ENCODE results near the gene VCL. TPM values are rescaled to one million over a fixed set of nuclear protein-coding genes. Genes with fewer than 3 reads are reported as not detected.
A peak's percentile ranks its signal among the peaks of the same experiment; 100 is the strongest.

VCL gene
- total and polyA plus RNA-seq, 9 of the 15 experiments (the other 6 are each of a cell fraction or from before 2014, with no cell fraction given), result 29.8 to 186 (median 76.4) TPM

DNA sequence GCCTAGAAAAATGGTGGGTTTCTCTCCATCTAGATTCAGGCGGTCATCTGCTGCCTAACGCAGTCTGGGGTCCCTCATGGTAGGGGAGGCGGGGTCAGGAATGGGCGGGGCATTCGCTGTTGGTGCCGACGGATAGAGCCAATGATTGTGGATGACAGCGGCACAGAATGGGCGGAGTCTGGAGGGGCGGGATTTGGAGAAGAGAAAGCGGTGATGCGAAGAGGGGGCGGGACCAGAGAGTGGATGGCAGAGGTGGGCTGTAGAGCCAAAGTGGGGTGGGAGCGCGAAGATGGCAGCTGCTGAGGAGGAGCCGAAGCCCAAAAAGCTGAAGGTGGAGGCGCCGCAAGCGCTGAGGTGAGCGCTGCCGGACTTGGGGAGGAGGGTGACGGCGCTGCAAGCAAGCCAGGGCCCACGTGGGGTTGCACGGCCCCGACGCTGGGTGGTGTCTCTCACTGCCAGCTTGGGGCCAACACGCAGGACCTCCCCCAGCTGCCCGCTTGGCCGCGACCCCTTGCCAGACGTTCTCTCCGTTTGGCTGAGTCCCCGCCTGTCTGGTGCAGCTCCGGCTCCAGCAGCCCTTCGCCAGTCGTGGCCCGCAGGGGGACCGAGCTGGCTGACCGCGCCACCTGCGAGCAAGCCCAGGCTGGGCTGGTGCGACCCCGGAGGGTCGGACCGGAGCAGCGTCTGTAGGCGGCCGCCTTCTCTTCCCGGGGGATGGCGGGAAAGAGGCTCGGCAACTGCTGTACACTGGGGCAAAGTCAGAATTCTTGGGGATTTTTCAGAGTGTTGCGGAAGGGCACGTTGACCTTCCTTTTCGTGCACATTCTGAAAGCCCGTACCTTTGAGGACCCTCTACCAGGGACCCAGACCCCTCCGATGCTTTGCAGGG lies 153.3 kb downstream of the VCL start, which contains the start of gene ADK (continued):
- peak; percentile 70 for TF ChIP-seq E2F8 (IDR thresholded peaks at IDR 0.05; ENCODE audit: low read depth, partially characterized antibody)
- TF ChIP-seq HMGN3 (IDR thresholded peaks at IDR 0.05; ENCODE audit: borderline replicate concordance, extremely low read depth, insufficient read length, low read depth, low read length), result peak; percentile 76
- TF ChIP-seq THAP7 (CRISPR knock-in tag; IDR thresholded peaks at IDR 0.05), result no peak
- no peak for TF ChIP-seq SRSF7 (optimal IDR thresholded peaks at IDR 0.05; ENCODE audit: low read depth, low read length)
- peak; percentile 30; the same call in 1 of the 2 replicates for TF ChIP-seq GATAD2B (IDR thresholded peaks at IDR 0.05; ENCODE audit: borderline replicate concordance)
- no peak for TF ChIP-seq ARHGAP35 (IDR thresholded peaks at IDR 0.05; ENCODE audit: partially characterized antibody)
- TF ChIP-seq ESRRA (IDR thresholded peaks at IDR 0.05; ENCODE audit: borderline replicate concordance, low read depth), result peak; percentile 61
- 0 out of 2 replicates have a peak, but pooled peaks have one; percentile 4 for TF ChIP-seq GMEB1 (CRISPR knock-in tag; IDR thresholded peaks at IDR 0.05)
- TF ChIP-seq HDAC2 (IDR thresholded peaks at IDR 0.05), result peak; percentile 95
- TF ChIP-seq EP400 (IDR thresholded peaks at IDR 0.05), result peak; percentile 89; the same call in 1 of the 2 replicates
- no peak for TF ChIP-seq ZNF165 (CRISPR knock-in tag; IDR thresholded peaks at IDR 0.05; ENCODE audit: borderline replicate concordance)
- peak; percentile 50; the same call in 1 of the 2 replicates for TF ChIP-seq SMAD4 (CRISPR knock-in tag; conservative IDR thresholded peaks at IDR 0.05)
- TF ChIP-seq TAF1 (IDR thresholded peaks at IDR 0.05; ENCODE audit: control insufficient read depth, extremely low read depth, insufficient read depth, low read length, severe bottlenecking), result peak; percentile 56
- peak; percentile 86 for TF ChIP-seq PHF8 (IDR thresholded peaks at IDR 0.05; ENCODE audit: borderline replicate concordance, low read length)
- TF ChIP-seq ZNF24 (IDR thresholded peaks at IDR 0.05), result 0 out of 2 replicates have a peak, but pooled peaks have one; percentile 7
- 0 out of 2 replicates have a peak, but pooled peaks have one; percentile 36 for TF ChIP-seq NR4A1 (CRISPR knock-in tag; IDR thresholded peaks at IDR 0.05)
- TF ChIP-seq NR4A1 (tag; IDR thresholded peaks at IDR 0.05), result no peak
- no peak for TF ChIP-seq ASH1L (IDR thresholded peaks at IDR 0.05; ENCODE audit: borderline replicate concordance, low read depth, partially characterized antibody)
- peak in 1 of 2 experiments; percentile 65; a peak in 1 of 4 replicates for TF ChIP-seq FOXA3 (CRISPR knock-in tag; conservative IDR thresholded peaks at IDR 0.05 in 1 of 2, IDR thresholded peaks at IDR 0.05 in 1 of 2)
- TF ChIP-seq PKNOX1 (IDR thresholded peaks at IDR 0.05), result peak; percentile 93
- TF ChIP-seq GABPB1 (CRISPR knock-in tag; IDR thresholded peaks at IDR 0.05), result peak; percentile 65

Measured in K562 (cell line).